ENCODE data around the gene MLLT3.

GRCh38 chr9:20369391-20369790 lies 252.9 kb downstream of the MLLT3 start:
- TF ChIP-seq CTCF (IDR thresholded peaks at IDR 0.05) (no peak), POLR2A (IDR thresholded peaks at IDR 0.05) (no peak), POLR2AphosphoS5 (IDR thresholded peaks at IDR 0.05; ENCODE audit: insufficient read depth in 1 of 2, low read depth in 1 of 2) (no peak)

All from vagina (tissue), 2 donors.